ENCODE data around the gene CCDC9B.

CCDC9B gene

DNA sequence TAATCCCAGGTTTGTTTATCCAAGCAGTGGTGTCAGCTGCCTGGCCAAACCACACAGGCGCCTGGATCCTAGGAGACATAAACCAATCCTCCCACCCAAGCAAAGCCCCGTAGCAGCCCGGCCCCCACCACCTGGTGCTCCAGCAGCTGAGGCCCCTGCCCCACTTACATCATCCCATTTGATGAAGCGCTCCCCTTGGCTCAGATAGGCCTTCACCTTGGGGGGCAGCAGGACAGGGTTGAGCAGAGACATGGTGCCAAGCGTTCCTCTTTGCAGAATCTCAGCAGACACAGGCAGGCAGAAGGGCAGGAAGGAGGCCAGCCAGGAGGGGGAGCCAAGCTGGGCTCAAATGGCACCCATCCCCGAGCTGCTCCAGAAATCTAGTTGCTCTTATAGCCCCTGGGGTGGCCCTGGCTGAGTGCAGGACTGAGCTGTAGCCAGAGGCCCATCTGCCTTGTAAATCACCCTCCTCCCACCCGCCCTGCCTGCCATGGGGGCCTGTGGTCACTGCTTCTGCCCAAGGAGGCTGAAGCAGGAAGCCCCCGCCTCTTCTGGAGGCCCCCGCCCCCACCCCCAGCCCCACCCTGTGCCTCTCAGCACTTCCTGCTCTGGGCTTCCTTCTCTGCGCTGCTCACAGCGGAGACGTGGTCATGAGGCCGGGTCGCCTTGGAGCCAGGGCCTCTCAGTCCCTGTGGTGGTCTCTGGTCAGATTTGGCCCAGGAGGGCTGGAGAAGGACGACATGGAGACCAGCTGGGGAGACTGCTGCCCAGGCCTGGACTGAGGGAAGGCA lies 33.1 kb downstream of the CCDC9B start, which contains the start of gene PLCB2:
Gene PLCB2 (minus strand): TSS at position 515 of the 791 bp plus-strand sequence. CDS start 263 bp downstream, at position 252.
- DNase-seq (ENCODE audit: low read depth), result no peak

DNA sequence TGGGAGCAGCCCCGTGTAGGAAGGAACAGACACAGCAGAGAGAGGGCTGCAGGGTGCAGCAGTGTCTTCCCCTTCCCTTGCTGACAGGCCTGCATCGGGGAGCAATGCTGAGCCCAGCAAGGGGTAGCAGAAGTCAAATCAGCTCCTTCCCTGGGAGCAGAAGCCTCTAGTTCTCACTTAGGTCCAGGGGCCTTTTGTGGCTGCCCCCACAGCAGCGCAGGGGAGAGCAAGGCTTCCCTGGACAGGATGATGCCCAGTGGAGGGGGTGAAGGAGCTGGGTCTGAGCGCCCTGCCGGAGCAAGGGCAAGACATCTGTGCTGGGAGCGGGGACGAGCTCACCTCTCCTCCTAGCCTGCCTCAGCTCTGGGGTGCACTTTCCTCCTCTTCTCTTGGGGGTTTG lies 33.8 kb downstream of the CCDC9B start:
- no peak for DNase-seq (ENCODE audit: low read depth)

GRCh38 chr15:40306371-40306770 lies 34.4 kb downstream of the CCDC9B start:
- DNase-seq (ENCODE audit: low read depth), result no peak

DNA sequence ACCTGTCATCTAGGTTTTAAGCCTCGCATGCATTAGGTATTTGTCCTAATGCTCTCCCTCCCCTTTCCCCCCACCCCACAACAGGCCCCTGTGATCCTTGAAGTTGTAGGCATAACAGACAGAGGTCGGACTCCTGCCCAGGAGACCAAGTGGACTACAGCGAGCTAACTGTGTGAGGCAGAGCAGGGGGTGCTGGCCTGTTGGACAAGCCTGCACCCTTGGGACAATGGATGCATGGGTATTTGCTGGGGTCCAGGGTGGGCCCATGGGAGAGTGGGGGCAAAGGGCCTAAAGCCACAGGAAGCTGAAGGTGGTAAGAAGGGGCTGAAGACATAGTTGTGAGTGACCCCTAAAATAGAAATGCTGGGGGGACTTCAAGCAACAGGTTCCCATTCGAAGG lies 35.5 kb downstream of the CCDC9B start:
- DNase-seq (ENCODE audit: low read depth), result no peak

GRCh38 chr15:40303576-40303975 lies 37.2 kb downstream of the CCDC9B start:
- DNase-seq (ENCODE audit: low read depth), result no peak

DNA sequence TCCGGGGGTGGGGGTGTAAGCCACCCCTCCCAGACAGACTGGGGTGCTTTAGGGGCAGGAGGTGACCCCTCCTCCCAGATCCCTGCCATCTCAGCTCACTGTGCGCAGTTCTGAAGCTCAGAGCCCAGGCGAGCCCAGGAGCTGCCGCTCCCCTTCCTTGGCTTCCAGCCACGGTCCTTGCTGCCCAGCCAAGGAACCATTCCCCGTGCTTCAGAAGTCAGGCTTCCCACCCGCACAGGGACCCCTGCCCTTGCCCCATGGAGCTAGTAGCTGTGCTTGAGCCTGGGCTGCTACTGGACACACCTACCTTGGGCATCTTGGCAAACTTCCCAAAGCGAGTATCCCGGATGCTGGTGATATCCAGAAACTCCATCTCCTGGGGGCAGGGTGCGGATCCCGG lies 37.8 kb downstream of the CCDC9B start:
- no peak for DNase-seq (ENCODE audit: low read depth)

DNA sequence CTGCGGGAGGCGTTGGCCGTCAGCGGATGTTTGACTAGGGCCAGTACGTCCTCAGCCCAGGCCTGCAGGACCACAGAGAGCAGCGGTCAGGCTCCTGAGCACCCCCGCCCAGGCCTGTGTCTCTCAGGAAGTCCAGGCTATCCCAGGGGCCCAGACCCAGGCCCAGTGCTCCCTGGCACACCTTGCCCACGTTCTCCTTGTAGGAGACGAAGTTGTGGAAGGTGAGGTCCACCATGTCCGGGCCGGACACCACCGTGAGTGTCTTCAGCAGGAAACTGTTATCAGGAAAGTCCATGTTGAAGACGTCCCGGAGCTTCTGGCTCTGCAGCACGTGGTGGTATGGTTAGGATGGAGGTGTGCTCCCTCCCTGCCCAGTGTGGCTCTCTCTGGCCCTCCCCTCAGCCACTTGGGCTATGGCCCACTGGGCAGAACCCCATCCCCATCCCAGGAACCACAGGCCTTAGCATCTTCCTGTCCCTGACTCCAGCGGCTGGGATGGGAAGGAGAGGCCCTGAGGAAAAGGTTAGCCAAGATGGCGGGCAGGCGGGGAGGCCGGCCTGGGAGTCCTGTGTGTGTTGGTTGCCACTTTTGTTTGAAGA lies 38.4 kb downstream of the CCDC9B start:
- DNase-seq (ENCODE audit: low read depth), result no peak

DNA sequence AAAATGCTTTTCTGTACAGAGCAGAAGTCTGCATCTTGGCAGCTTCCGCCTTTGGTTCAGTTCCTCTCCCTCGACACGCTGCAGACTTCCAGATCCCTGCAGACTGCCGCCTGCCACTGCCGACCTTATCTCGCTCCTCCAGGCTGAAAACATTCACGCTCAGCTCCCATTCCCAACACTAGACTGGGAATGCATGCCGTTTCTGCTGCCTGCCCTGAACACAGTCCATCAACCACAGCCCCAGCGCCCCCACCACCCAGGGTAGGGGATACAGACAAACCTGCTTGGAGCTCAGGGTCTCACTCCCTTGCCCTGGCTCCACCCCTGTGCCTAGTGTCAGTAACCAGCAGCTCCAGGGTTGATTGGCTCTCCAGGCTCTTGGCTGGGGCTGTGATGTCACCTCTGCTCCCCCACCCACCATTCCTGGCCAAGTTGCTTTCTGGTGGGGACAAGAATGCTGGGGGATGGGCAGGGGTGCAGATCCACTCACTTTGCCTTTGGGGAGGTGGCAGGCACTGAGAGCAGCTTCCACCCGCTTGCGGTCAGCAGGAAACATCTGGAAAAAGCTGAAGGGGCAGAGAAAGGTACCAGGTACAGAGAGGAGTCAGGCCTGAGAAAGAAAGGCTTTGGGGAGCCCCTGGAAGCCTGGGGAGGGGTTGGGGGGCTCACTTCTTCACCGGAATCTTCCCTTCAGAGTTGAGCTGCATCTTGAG lies 39.1 kb downstream of the CCDC9B start:
- no peak for DNase-seq (ENCODE audit: low read depth)

DNA sequence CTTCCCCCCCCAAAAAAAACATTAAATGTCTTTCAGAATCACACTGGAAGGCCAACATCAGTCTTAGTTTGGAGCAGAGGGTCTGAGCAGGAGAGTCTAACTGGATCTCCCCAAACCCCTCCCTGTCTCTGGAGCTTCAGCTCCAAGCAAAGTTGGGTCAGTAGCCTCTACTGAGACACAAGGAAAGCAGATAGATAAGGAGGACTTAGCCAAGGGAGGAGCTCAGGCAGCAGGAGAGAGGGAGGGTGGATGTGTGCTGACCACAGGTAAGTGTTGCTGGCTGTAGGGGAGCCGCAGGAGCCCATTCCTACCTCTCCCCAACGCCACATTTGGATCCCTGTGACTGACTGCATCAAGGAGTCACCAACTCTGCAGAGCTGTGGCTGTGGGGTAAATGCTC lies 40.0 kb downstream of the CCDC9B start:
- no peak for DNase-seq (ENCODE audit: low read depth)

- no peak for DNase-seq (ENCODE audit: low read depth)
These were observed 40.4 kb downstream of the CCDC9B start for GRCh38 chr15:40300367-40300766.

GRCh38 chr15:40298216-40298935 lies 42.4 kb downstream of the CCDC9B start:
- no peak for DNase-seq (ENCODE audit: low read depth)

DNA sequence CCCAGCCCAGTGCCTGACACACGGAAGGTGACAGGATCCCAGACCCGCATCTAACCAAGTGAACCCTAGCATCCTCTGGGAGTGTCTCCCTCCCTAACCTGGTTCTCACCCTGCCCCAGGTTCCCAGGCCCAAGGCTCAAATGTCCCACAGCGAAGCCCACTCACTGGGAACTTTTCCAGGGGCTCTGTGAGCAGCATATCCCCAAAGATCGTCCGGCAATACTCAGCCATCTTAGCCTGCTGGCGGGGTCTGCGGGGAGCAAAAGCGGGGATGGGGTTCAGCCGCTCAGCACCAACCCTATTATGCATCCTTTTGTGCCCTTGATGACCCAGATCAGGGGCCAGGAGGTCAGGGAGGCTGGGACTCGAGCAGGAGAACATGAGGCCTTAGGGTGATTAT lies 43.4 kb downstream of the CCDC9B start:
- DNase-seq (ENCODE audit: low read depth), result no peak

GRCh38 chr15:40296561-40297230 lies 44.0 kb downstream of the CCDC9B start:
- no peak for DNase-seq (ENCODE audit: low read depth)

DNA sequence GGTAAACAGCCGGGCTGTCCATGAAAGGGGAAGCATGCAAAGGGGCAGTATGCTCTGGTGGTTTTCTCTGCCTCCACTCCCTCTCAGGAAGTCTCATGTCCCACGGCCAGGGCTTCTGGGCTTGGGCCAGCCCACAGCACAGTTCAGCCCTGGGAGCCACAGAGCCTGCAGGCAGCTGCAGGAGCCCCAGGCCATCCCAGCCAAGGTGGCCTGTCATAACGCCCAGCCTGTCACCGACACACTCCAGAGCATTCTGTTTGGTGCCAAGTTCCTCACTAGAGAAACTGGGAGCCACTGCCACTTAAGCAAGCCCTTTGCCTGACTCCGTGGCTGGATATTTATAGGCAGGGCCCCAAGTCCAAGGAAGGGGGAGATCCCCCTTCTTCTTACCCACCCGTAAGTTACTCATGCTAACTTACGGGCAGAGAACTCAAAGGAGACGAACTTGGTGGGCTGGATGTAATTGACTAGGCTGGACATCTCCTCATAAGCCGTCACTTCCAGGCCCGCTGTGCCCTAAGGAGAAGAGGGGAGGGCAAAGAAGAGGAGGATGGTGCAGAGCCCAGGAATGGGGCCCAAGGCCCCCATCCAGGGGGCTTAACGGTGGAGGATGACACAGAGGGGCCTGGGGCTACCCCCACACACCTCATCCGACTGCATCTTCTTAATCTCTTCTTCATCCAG lies 44.7 kb downstream of the CCDC9B start:
- DNase-seq (ENCODE audit: low read depth), result no peak

- no peak for DNase-seq (ENCODE audit: low read depth)
These were observed 45.4 kb downstream of the CCDC9B start for GRCh38 chr15:40295297-40295696.

GRCh38 chr15:40293905-40294895 lies 46.5 kb downstream of the CCDC9B start:
- no peak for DNase-seq (ENCODE audit: low read depth)

DNA sequence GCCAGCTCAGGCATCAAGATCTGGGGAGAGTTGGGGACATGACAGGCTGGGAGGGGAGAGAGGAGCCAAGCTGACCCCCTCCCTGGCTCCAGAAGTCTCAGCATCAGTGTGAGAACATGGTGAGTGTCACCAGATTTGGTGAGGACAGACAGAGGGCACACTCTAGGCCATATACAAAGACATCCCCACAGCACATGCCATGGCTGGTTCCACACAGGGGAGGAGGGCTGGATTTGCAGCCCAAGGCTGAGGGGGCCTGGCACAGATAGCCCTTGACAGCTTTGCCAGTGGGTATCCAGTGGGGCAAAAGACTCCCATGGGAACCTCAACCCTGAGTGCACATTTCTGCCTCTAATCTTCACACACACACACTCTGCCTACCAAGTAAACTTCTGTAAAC lies 47.7 kb downstream of the CCDC9B start:
- DNase-seq (ENCODE audit: low read depth), result no peak

DNA sequence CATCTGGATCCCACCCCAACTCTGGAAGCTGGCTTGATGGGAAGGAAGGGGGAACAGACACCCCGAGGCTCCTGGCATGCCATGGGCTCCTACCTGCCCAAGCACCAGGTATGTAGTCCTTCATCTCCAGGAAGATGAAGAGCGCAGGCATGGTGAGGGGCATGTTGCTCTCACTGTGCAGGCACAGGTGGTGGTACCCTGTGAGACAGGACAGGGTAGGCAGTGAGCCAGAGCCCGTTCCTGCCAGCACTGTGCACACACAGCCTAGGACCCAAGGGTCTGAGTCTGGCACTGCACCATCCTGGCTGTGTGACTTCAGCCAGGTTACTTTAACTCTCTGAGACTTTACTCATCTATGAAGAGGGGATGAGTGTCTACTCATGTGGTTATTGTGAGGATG lies 48.5 kb downstream of the CCDC9B start:
- DNase-seq (ENCODE audit: low read depth), result no peak

DNA sequence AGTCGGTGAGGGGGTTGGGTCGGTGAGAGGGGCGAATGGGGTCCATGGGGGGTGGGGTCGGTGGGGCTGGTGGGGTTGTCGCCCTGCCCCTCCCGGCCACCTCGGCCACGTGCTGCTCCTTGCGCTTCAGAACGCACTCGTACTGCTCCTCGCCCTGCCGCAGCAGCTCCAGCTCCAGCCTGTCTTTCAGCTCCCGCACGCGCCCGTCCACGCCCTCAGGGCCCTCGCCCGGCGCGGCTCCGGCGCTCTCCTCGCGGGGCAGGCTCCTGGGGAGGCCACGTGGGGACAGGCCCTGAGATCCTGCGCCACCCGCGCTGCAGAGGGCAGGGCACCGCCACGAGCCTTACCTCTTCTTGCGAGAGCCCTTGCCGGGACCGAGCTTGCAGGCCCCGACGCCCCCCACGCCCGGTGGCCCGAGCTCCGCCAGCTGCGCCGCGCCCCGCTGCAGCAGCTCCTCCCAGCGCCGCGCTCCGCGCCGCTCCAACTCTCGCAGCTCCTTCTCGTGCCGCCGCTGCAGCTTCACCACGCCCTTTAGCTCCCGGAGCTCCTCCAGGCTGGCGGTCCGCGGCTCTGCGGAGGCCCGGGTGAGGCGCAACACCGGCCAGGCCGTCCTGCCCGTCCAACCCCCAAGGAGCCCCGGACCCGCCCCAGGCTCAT lies 49.7 kb downstream of the CCDC9B start:
- no peak for DNase-seq (ENCODE audit: low read depth)

DNA sequence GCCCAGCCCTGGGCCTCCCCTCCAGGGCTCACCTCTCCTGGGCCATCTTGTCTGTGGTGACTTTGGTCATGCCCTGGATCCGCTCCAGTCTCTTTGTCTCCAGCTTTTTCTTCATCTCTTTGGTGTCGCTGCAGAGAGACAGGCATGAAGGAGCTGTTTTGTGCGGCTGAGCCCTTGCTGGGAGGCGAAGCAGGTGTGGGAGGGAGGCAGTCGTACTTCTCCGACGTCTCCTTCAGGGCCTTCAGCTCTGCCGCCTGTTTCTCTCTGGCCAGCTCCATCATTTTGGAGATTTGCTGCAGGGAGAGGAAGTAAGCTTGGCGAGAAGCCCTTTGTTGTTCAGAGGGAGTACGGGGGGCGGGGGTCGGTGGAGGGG lies 50.2 kb downstream of the CCDC9B start:
- DNase-seq (ENCODE audit: low read depth), result no peak
